C4-2B (cell line): ENCODE results near the gene THRB.
A peak's percentile ranks its signal among the peaks of the same experiment; 100 is the strongest.

Source experiments
- H3K27ac ChIP-seq: fragments of 450-650 bp; 2 replicates; pipeline ENCODE4 v1.5.1; 2017
- CTCF ChIP-seq: fragments of 450-650 bp; conservative IDR thresholded peaks from 2 replicates; pipeline ENCODE4 v1.5.1; 2017; ENCODE audit warnings: mild to moderate bottlenecking
- ZFX ChIP-seq: fragments of 450-650 bp; IDR thresholded peaks from 2 replicates; pipeline ENCODE4 v1.6.1; 2017

The THRB gene

GRCh38 chr3:24290596-24290995, 204.1 kb downstream of the THRB start:
- H3K27ac ChIP-seq, result no peak overlapping the region
- TF ChIP-seq ZFX (no peak), CTCF (no peak)

- peak overlapping the region; percentile 47; the same call in 1 of the 2 replicates for H3K27ac ChIP-seq
- TF ChIP-seq ZFX (no peak), CTCF (no peak)
Observed at GRCh38 chr3:24288496-24289236, 206.0 kb downstream of the THRB start.

- no peak for TF ChIP-seq CTCF
- TF ChIP-seq ZFX, result no peak
- H3K27ac ChIP-seq, result no peak overlapping the region
Observed at GRCh38 chr3:24287755-24288450, 206.7 kb downstream of the THRB start.

GRCh38 chr3:24286405-24286804, 208.2 kb downstream of the THRB start:
- peak overlapping the region; percentile 42; the same call in 1 of the 2 replicates for H3K27ac ChIP-seq
- no peak for TF ChIP-seq CTCF
- TF ChIP-seq ZFX, result no peak

GRCh38 chr3:24278543-24278942, 216.1 kb downstream of the THRB start:
- no peak for TF ChIP-seq CTCF
- TF ChIP-seq ZFX, result no peak
- no peak overlapping the region for H3K27ac ChIP-seq

- H3K27ac ChIP-seq, result no peak overlapping the region
- TF ChIP-seq CTCF (no peak), ZFX (no peak)
Observed at GRCh38 chr3:24273491-24273890, 221.2 kb downstream of the THRB start.

- no peak for TF ChIP-seq CTCF
- TF ChIP-seq ZFX, result no peak
- no peak overlapping the region for H3K27ac ChIP-seq
Observed at GRCh38 chr3:24272875-24273274, 221.8 kb downstream of the THRB start.
